ENCODE measurements around the gene PAFAH2. TPM values are rescaled to one million over a fixed set of nuclear protein-coding genes. Genes with fewer than 3 reads are reported as not detected.

The PAFAH2 gene
- total RNA-seq: 9.0 TPM

DNA sequence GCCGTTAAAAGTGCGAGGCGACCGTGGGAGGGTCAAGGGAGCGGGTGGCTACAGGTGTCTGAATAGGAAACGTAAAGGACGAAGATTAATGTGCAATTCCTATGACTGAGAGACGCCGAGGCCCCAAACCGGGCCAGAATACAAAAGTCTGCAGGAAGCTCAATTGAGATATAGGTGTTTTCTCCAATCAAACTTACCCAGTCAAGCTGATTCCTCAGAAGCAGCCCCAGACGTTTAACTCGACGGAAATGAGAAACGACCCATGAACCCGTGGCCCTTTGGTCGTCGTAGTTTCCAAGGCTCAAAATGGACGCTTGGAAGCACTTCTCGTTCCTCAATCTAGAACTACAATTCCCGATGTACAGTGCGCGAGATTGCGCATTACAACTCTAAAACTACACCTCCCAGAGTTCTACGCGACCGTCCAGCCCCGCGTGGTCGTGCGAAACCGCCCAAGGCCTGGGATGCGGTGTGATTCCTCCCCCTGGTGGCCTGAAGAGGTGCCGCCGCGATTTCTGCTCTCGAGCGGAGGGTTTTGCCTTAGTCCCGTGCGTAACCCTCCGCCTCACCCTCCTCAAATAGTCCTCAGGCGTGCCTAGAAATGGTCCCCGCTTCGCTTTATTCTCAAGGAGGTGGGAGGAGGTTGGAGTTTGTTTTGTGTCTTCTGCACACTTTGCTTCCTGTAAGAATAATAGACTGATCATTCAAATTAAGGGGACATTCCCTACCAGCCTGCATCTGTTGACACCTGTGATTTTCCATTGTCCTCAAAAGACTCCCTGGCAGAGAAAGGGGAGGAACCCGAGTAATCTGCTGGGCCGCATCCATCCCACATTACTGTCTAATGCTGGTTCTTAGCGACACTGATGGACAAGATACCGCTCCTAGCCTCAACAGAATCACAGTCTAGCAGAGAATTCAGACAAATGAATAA is at the start of gene PAFAH2:
Gene PAFAH2, minus strand, starts transcription at position 236 of the 934 bp plus-strand sequence. CDS start 7,247 bp downstream, outside the sequence.
- ATAC-seq: peak; percentile 99

GRCh38 chr1:26047278-26047874 is 49.5 kb upstream of the PAFAH2 start:
- peak; percentile 39 for ATAC-seq

- ATAC-seq: peak; percentile 14
Observed at GRCh38 chr1:26046246-26047095, 48.6 kb upstream of the PAFAH2 start.

GRCh38 chr1:26045722-26046245 is 47.9 kb upstream of the PAFAH2 start, which contains the start of gene SLC30A2:
TSS of gene SLC30A2 (minus strand) at chr1:26046118. CDS start at chr1:26045896, 222 bp downstream.
- no peak for ATAC-seq

DNA sequence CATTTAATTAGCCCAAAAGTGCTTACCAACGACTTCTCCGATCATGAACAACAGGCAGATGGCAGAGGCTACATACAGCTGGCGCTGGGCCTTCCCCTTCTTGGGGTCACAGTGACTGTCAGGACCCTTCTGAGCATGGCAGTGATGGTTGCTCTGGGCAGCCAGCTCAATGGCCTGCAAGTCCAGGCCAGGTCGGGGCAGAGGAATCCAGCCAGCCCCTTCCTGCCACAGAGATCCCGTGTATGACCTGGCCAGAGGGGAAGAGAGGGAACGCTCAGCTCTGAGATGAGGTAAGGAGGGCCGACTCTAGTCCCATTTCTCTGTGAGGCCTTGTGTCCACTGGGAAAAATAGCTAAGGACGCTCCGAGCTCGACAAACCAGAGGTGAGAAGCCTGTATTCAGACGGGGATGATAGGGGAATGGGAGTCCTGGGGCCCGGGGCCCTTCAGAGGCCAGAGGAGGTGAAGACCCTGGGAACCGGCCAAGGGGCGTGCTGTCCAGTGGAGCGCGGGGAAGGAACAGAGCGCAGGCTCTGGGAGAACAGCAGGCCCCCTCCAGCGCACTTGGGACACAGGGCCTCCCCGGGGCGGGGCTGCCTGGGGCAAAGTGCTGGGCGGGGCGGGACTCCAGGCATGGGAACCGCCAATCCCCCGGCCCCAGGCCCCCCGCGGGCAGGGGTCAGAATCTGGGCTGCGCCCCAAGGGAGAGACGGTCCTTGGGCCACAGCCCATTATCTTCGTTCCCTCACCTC is 47.3 kb upstream of the PAFAH2 start:
- ATAC-seq: no peak

DNA sequence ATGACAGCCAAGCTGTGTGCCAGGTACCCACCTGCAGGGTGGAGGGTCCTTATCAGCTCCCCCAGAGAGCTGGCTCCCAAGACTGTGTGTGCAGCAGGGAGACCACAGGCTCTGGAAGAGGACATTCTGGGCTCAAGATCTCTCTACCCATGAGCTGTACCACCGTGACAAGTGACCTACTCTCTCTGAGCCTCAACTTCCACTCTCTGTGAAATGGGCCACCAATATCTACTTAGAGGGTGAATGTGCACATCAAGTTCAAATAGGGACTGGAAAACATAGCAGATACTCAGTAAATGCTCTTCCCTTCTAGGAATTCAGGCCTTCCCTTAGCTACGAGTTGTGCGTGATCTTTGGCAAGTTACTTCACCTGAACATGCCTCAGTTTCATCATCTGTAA is 46.6 kb upstream of the PAFAH2 start:
- ATAC-seq: no peak

- no peak for ATAC-seq
Observed at GRCh38 chr1:26043765-26044164, 45.9 kb upstream of the PAFAH2 start.

- no peak for ATAC-seq
Observed at GRCh38 chr1:26041978-26042377, 44.1 kb upstream of the PAFAH2 start.

GRCh38 chr1:26041401-26041800 is 43.5 kb upstream of the PAFAH2 start:
- ATAC-seq: no peak

- no peak for ATAC-seq
Observed at GRCh38 chr1:26038904-26039303, 41.0 kb upstream of the PAFAH2 start.

DNA sequence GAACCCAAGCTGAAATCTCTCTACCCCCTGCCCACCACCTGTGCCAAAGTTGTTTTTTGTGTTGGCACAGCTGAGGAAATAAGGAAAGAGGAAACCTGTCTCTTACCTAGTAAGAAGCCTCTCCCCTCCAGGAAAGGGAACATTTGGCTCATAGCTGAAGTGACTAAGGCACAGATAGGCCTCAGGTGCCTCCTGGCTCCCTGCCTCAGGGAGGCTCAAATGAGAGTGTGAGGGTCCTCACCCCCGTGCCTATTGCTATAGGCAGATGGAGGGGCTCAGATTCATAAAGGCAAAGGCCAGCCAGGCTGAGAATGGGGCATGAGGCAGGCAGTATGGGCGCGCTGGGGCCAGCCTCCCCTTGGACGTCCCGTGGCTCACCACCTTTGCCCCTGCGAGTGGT is 40.6 kb upstream of the PAFAH2 start:
- ATAC-seq: no peak

- no peak for ATAC-seq
Observed at GRCh38 chr1:26037904-26038303, 40.0 kb upstream of the PAFAH2 start.

DNA sequence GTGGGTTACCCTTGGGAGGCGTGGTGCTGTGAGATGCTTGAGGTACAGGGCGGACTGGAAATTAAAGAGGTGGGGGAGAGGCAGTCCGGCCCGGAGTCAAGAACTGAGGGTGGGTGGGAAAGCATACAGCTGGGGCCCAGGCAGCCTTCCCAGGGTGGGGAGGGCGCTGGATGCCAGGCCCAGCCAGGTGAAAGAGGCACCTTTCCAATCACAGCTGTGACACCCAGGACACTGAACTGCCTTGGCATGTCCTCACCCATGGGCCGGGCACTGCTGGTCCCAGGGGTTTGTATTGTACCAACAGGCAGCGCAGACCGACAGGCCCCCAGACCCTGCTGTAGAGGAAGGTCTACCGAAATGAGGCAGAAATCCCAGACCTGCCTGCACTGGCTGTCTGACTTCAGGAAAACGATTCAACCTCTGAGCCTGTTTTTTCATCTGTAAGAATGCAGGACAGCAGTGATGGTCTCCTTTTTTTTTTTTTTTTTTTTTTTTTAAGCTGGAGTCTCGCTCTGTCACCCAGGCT is 39.0 kb upstream of the PAFAH2 start:
- no peak for ATAC-seq

- peak; percentile 89 for ATAC-seq
Observed at GRCh38 chr1:26035959-26036755, 38.3 kb upstream of the PAFAH2 start.

GRCh38 chr1:26035203-26035958 is 37.5 kb upstream of the PAFAH2 start:
- ATAC-seq: peak; percentile 92

- ATAC-seq: peak; percentile 2
Observed at GRCh38 chr1:26034504-26035202, 36.8 kb upstream of the PAFAH2 start.

- no peak for ATAC-seq
Observed at GRCh38 chr1:26032656-26033357, 34.9 kb upstream of the PAFAH2 start.

GRCh38 chr1:26031611-26032220 is 33.9 kb upstream of the PAFAH2 start:
- ATAC-seq: no peak
